Activated T-helper 2 cell treated with anti-CD3 and anti-CD28 coated beads, Interferon-gamma antibody, Interleukin-2, Interleukin-4, amounts not matched to agents 10 μg/mL and 5 μg/mL and 100 μg/mL, durations not matched to agents 14 hours and 24 hours and 36 hours (primary cell): Measurements from ENCODE around the gene GBF1. TPM values are rescaled to one million over a fixed set of nuclear protein-coding genes. Genes with fewer than 3 reads are reported as not detected.
"Not testable (repeated sequence)": the region's sequence is repeated elsewhere in the genome, so short reads cannot be mapped to it uniquely, and the experiment has no call there.

Experiments used
- DNase-seq: peaks from one replicate; pipeline ENCODE4 v3.0.0; 2021; ENCODE audit warnings: low spot score
- H3K27ac Mint-ChIP-seq: one replicate; pipeline ENCODE4 v1.8.0; 2021; ENCODE audit warnings: mixed read lengths
- H3K27me3 Mint-ChIP-seq: one replicate; pipeline ENCODE4 v1.8.0; 2021; ENCODE audit warnings: low read depth, mixed read lengths
- H3K36me3 Mint-ChIP-seq: one replicate; pipeline ENCODE4 v1.8.0; 2021; ENCODE audit warnings: low read depth, mixed read lengths
- H3K4me1 Mint-ChIP-seq: one replicate; pipeline ENCODE4 v1.8.0; 2021; ENCODE audit warnings: low read depth, mixed read lengths
- H3K4me3 Mint-ChIP-seq: one replicate; pipeline ENCODE4 v1.8.0; 2021; ENCODE audit warnings: low read depth, mild to moderate bottlenecking, moderate library complexity, mixed read lengths
- H3K9me3 Mint-ChIP-seq: one replicate; pipeline ENCODE4 v1.8.0; 2021; ENCODE audit warnings: mixed read lengths
- intact Hi-C: fragments of 100-400 bp; cut with micrococcal nuclease; formaldehyde crosslinking; loops from one replicate; pipeline ENCODE4 v1.15.1; 2023
- total RNA-seq: library from RNA; stranded (reverse); gene quantifications from 2 replicates; pipeline ENCODE4 v1.2.3, GENCODE V29; 2022

GBF1 gene
- total RNA-seq, 1 donor from 2014 or later = 49.2 TPM

DNA sequence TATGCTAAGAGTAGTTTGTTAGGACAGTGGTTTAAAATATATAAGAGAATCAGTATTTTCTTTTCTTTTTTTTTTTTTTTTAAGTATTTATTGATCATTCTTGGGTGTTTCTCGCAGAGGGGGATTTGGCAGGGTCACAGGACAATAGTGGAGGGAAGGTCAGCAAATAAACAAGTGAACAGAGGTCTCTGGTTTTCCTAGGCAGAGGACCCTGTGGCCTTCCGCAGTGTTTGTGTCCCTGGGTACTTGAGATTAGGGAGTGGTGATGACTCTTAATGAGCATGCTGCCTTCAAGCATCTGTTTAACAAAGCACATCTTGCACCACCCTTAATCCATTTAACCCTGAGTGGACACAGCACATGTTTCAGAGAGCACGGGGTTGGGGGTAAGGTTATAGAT lies 55.6 kb downstream of the GBF1 start:
- not testable (repeated sequence) for H3K27me3 Mint-ChIP-seq, H3K4me3 Mint-ChIP-seq, H3K9me3 Mint-ChIP-seq, DNase-seq
- peak overlapping the region; percentile 86 for H3K27ac Mint-ChIP-seq
- H3K36me3 Mint-ChIP-seq = peaks cover 14% of the 10 kb centered on the region
- peaks cover 18% of the 10 kb centered on the region for H3K4me1 Mint-ChIP-seq
- intact Hi-C loops = loop anchor here (2.0 to 5.0 kb wide), 2 partner anchors 14 to 34 kb away; no protein-coding TSS in a partner anchor

DNA sequence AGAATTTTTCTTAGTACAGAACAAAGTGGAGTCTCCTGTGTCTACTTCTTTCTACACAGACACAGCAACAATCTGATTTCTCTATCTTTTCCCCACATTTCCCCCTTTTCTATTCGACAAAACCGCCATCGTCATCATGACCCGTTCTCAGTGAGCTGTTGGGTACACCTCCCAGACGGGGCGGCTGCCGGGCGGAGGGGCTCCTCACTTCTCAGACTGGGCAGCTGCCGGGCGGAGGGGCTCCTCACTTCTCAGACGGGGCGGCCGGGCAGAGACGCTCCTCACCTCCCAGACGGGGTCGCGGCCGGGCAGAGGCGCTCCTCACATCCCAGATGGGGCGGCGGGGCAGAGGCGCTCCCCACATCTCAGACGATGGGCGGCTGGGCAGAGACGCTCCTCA lies 56.0 kb downstream of the GBF1 start:
- peaks cover 18% of the 10 kb centered on the region for H3K4me1 Mint-ChIP-seq
- not testable (repeated sequence) for H3K27me3 Mint-ChIP-seq, DNase-seq, H3K9me3 Mint-ChIP-seq, H3K27ac Mint-ChIP-seq, H3K4me3 Mint-ChIP-seq
- intact Hi-C loops = loop anchor here (2.0 to 5.0 kb wide), 2 partner anchors 15 to 34 kb away; no protein-coding TSS in a partner anchor
- peaks cover 14% of the 10 kb centered on the region for H3K36me3 Mint-ChIP-seq

DNA sequence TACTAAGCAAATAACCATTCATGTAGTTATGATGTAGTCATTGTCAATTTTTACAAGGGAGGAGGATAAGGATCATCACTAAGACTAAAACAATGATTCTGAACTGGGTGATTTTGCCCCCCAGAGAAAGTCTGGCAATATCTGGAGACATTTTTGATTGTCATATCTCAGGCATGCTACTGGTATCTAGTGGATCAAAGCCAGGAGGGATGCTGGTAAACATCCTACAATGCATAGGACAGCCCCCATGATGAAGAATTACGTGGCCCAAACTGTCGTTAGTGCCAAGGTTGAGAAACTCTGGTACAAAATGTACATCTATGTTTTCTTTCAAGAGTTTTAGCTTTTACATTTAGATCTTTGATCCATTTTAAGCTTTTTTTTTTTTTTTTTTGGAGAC lies 57.3 kb downstream of the GBF1 start:
- no peak overlapping the region for H3K4me3 Mint-ChIP-seq
- no peak for DNase-seq
- no peak overlapping the region for H3K27ac Mint-ChIP-seq
- intact Hi-C loops = loop anchor here (5.0 kb wide), 1 partner anchor 35 kb away; no protein-coding TSS in a partner anchor
- H3K4me1 Mint-ChIP-seq = peaks cover 13% of the 10 kb centered on the region
- peaks cover 22% of the 10 kb centered on the region for H3K36me3 Mint-ChIP-seq
- H3K27me3 Mint-ChIP-seq = no peaks in the 10 kb centered on the region
- H3K9me3 Mint-ChIP-seq = no peaks in the 10 kb centered on the region

- Mint-ChIP-seq H3K36me3 (peaks cover 21% of the 10 kb centered on the region), H3K9me3 (no peaks in the 10 kb centered on the region), H3K27me3 (no peaks in the 10 kb centered on the region), H3K4me3 (no peak overlapping the region), H3K27ac (no peak overlapping the region), H3K4me1 (peaks cover 12% of the 10 kb centered on the region)
- DNase-seq = no peak
- intact Hi-C loops = no loop called here
These were observed 60.7 kb downstream of the GBF1 start for GRCh38 chr10:102306006-102306405.

- intact Hi-C loops = no loop called here
- DNase-seq = no peak
- Mint-ChIP-seq H3K36me3 (peaks cover 21% of the 10 kb centered on the region), H3K4me1 (peaks cover 16% of the 10 kb centered on the region), H3K4me3 (no peak overlapping the region), H3K9me3 (no peaks in the 10 kb centered on the region), H3K27ac (no peak overlapping the region), H3K27me3 (no peaks in the 10 kb centered on the region)
These were observed 61.4 kb downstream of the GBF1 start for GRCh38 chr10:102306710-102307109.

GRCh38 chr10:102308318-102308717 lies 63.0 kb downstream of the GBF1 start:
- Mint-ChIP-seq H3K36me3 (peaks cover 15% of the 10 kb centered on the region), H3K4me1 (peaks cover 19% of the 10 kb centered on the region)
- H3K27me3 Mint-ChIP-seq, intact Hi-C loops, H3K27ac Mint-ChIP-seq, H3K9me3 Mint-ChIP-seq, H3K4me3 Mint-ChIP-seq, DNase-seq: not testable (repeated sequence)

DNA sequence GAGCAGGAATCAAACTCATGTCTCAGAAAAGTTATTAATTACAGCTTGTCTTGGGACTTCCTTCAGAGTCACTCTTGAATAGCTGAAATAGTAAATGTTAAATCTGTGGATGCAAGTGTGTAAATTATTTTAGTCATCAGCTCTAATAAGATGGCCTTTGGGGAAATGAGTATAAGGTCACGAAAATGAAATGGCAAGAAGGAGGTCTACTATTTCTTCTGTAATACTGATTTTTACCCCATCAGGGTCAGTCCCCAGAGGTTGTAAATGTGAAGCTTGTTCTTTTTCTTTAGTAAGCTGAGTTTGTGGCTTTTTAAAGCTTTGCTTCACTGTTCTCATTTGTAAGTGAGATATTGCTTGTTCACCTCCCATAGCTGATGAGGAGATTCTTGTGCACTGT lies 63.9 kb downstream of the GBF1 start:
- peaks cover 19% of the 10 kb centered on the region for H3K4me1 Mint-ChIP-seq
- H3K4me3 Mint-ChIP-seq = no peak overlapping the region
- peaks cover 15% of the 10 kb centered on the region for H3K36me3 Mint-ChIP-seq
- no peaks in the 10 kb centered on the region for H3K27me3 Mint-ChIP-seq
- no peak overlapping the region for H3K27ac Mint-ChIP-seq
- no peaks in the 10 kb centered on the region for H3K9me3 Mint-ChIP-seq
- intact Hi-C loops = no loop called here
- no peak for DNase-seq

- no peak overlapping the region for H3K27ac Mint-ChIP-seq
These were observed 64.6 kb downstream of the GBF1 start for GRCh38 chr10:102309916-102310315.

DNA sequence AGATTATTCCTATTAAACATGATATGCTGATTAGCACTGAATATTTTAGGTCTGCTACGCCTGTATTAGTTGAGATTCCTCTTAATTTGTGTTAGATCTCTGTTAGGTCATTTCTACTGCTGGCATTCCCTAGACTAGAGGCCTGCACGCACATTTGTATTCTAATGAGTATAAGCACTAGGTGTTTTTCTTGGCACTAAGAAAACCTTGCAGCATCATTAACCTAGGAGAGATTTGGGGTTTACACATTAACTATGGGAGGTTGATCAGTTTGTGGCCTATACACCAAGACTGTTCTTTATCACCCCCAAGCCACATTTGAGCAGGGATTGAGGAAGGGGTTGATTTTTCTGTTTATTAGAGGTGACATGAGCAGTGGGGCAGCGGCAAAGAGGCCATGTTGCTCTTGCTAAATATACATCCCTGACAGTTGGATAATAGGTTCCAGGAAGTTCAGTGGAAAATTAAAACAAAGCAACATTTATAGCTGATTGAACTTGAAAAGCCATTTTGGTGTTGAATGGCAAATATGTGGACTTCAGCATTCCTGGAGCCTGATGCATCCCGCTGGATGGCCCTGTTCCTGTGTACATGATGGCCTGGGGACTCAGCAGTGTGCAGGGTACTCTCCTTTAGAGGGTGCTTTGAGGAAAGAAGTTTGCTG lies 65.2 kb downstream of the GBF1 start:
- Mint-ChIP-seq H3K4me1 (peaks cover 20% of the 10 kb centered on the region), H3K36me3 (peaks cover 15% of the 10 kb centered on the region), H3K9me3 (no peaks in the 10 kb centered on the region), H3K4me3 (no peak overlapping the region), H3K27ac (no peak overlapping the region), H3K27me3 (no peaks in the 10 kb centered on the region)
- intact Hi-C loops = no loop called here
- no peak for DNase-seq

More at GRCh38 chr10:102309916-102310315, 64.6 kb downstream of the GBF1 start:
- no peaks in the 10 kb centered on the region for H3K27me3 Mint-ChIP-seq
- peaks cover 20% of the 10 kb centered on the region for H3K4me1 Mint-ChIP-seq
- no peaks in the 10 kb centered on the region for H3K9me3 Mint-ChIP-seq
- intact Hi-C loops = no loop called here
- H3K4me3 Mint-ChIP-seq = no peak overlapping the region
- DNase-seq = no peak
- peaks cover 15% of the 10 kb centered on the region for H3K36me3 Mint-ChIP-seq

GRCh38 chr10:102311025-102311420 lies 65.7 kb downstream of the GBF1 start:
- H3K4me1 Mint-ChIP-seq = peaks cover 20% of the 10 kb centered on the region

GRCh38 chr10:102312683-102313082 lies 67.4 kb downstream of the GBF1 start:
- no peak for DNase-seq
- H3K36me3 Mint-ChIP-seq = peaks cover 10% of the 10 kb centered on the region
- H3K27ac Mint-ChIP-seq = no peak overlapping the region
- H3K4me3 Mint-ChIP-seq = no peak overlapping the region
- no peaks in the 10 kb centered on the region for H3K27me3 Mint-ChIP-seq
- no peaks in the 10 kb centered on the region for H3K9me3 Mint-ChIP-seq
- intact Hi-C loops = no loop called here
- H3K4me1 Mint-ChIP-seq = peaks cover 20% of the 10 kb centered on the region

More at GRCh38 chr10:102311025-102311420, 65.7 kb downstream of the GBF1 start:
- H3K36me3 Mint-ChIP-seq = peaks cover 15% of the 10 kb centered on the region
- no peak overlapping the region for H3K4me3 Mint-ChIP-seq
- no peak overlapping the region for H3K27ac Mint-ChIP-seq
- intact Hi-C loops = no loop called here
- no peaks in the 10 kb centered on the region for H3K27me3 Mint-ChIP-seq
- H3K9me3 Mint-ChIP-seq = no peaks in the 10 kb centered on the region
- DNase-seq = no peak

GRCh38 chr10:102313221-102313896 lies 68.0 kb downstream of the GBF1 start:
- no peak for DNase-seq
- Mint-ChIP-seq H3K27ac (peak overlapping the region; percentile 3), H3K4me1 (peaks cover 20% of the 10 kb centered on the region), H3K9me3 (no peaks in the 10 kb centered on the region), H3K4me3 (no peak overlapping the region), H3K36me3 (peaks cover 4% of the 10 kb centered on the region), H3K27me3 (no peaks in the 10 kb centered on the region)
- intact Hi-C loops = no loop called here

GRCh38 chr10:102314801-102315200 lies 69.5 kb downstream of the GBF1 start:
- Mint-ChIP-seq H3K9me3 (no peaks in the 10 kb centered on the region), H3K4me3 (no peak overlapping the region), H3K4me1 (peaks cover 17% of the 10 kb centered on the region), H3K27ac (no peak overlapping the region), H3K27me3 (no peaks in the 10 kb centered on the region), H3K36me3 (peaks cover 4% of the 10 kb centered on the region)
- intact Hi-C loops = no loop called here
- no peak for DNase-seq
